ACC112 (cell line): ENCODE data around the gene PET100.

Experiments
- H2AFZ ChIP-seq: fragments of 200-600 bp; sonication (generic); one replicate; pipeline ENCODE4 v1.6.0; 2017; ENCODE audit warnings: antibody characterized with exemption, low read length; ENCODE audit not compliant: unreplicated experiment
- H3K27ac ChIP-seq: fragments of 200-600 bp; sonication (generic); 2 replicates; pipeline ENCODE4 v1.5.1; 2014; ENCODE audit warnings: low read depth, mild to moderate bottlenecking, antibody characterized with exemption, low read length, moderate library complexity
- H3K27me3 ChIP-seq: fragments of 200-600 bp; sonication (generic); 2 replicates; pipeline ENCODE4 v1.6.1; 2014; ENCODE audit warnings: mild to moderate bottlenecking, antibody characterized with exemption, low read length, moderate library complexity, mixed read lengths; ENCODE audit not compliant: insufficient read depth
- H3K36me3 ChIP-seq: fragments of 200-600 bp; sonication (generic); 2 replicates; pipeline ENCODE4 v1.6.1; 2016; ENCODE audit warnings: mild to moderate bottlenecking, antibody characterized with exemption, low read length, moderate library complexity, mixed read lengths; ENCODE audit not compliant: insufficient read depth
- H3K4me1 ChIP-seq: fragments of 200-600 bp; sonication (generic); one replicate; pipeline ENCODE4 v1.6.1; 2016; ENCODE audit warnings: low read length, mixed read lengths; ENCODE audit not compliant: insufficient read depth, unreplicated experiment, control insufficient read depth
- H3K4me3 ChIP-seq: fragments of 200-600 bp; sonication (generic); 2 replicates; pipeline ENCODE4 v1.5.1; 2014; ENCODE audit warnings: mild to moderate bottlenecking, low read depth, low read length
- H3K79me2 ChIP-seq: fragments of 200-600 bp; sonication (generic); one replicate; pipeline ENCODE4 v1.6.0; 2016; ENCODE audit warnings: low read length; ENCODE audit not compliant: control insufficient read depth, unreplicated experiment, insufficient read depth

Gene PET100

DNA sequence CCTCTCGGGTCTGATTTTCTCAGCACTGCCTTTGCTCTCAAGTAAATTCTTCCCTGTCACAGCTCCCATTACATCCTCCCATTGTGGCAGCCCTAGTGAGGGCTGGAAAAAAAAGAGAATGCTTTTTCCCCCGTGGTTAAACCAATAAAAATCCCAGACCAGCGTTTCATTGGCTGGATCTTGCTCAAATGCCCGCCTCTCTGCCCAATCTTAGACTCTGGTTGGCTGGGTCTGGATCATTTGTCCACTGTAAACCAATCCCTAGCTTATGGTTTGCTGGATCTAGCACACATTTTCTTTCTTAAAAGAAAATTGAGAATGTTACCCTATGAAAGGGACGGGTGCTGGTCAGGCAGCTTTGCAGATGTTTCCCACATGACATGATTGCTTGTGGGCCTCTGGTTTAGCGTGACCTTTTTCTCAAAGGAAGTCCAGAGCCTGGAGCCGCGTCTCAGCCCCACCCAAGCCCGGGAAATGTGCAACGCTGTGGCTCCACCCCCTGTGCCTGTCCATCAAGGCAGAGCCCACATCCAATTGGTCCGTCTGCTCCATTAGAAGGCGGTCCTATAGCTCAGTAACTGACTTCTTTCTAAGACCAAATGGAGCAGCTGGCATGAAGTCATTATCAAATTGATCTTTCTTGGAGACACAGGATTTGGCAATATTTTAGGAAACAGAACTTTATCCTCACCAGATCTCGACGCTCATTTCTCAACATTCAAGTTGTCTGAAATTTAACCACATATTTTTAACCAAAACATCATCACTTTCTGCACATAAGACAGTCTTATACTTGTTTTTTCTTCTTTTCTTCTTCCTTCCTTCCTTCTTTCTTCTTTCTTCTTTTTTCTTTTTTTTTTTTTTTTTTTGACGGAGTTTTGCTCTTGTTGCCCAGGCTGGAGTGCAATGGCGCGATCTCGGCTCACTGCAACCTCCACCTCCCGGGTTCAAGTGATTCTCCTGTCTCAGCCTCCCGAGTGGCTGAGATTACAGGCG lies 44.7 kb downstream of the PET100 start:
- Histone ChIP-seq H3K79me2 (no peaks in the 10 kb centered on the region), H3K4me3 (no peak overlapping the region), H3K36me3 (no peaks in the 10 kb centered on the region), H3K27ac (no peak overlapping the region), H2AFZ (no peak overlapping the region), H3K27me3 (peaks cover 26% of the 10 kb centered on the region), H3K4me1 (no peaks in the 10 kb centered on the region)

DNA sequence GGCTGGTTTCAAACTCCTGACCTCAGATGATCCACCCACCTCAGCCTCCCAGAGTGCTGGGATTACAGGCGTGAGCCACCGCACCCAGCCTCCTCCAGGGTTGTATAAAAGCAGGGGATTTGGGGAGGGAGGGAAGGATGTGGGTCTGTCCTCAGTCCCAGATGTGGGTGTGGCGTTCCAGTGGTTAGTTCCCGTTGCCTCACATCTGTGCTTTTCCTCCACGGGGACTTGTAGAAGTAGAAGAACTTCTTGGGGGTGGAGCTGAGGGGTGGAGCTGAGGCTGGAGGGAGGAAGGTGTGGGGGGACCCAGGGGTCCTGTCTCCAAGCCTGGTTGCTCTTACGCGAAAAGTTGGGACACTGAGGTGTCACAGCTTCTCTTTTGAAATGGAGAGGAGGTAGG lies 46.8 kb downstream of the PET100 start:
- Histone ChIP-seq H2AFZ (no peak overlapping the region), H3K4me3 (no peak overlapping the region), H3K27ac (no peak overlapping the region), H3K79me2 (peaks cover 5% of the 10 kb centered on the region), H3K27me3 (peaks cover 13% of the 10 kb centered on the region; the same call in 1 of the 2 replicates), H3K4me1 (no peaks in the 10 kb centered on the region), H3K36me3 (no peaks in the 10 kb centered on the region)

DNA sequence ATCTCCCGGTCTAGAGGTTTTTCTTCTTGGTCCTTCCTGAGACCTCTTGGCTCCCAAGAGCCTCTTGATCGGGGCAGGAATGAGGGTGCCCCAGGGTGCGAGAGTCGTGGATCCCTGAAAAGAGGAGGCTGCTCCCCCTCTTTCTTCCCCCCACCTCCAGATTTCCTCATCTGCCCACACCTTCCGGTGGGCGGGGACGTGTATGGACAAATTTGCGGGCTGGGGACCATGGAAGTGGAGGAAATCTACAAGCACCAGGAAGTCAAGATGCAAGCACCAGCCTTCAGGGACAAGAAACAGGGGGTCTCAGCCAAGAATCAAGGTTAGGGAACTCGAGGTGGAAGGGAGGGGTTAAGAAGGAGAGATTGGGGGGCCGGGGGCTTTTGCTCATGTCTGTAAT lies 47.3 kb downstream of the PET100 start, which contains the start of gene MCEMP1:
TSS of gene MCEMP1 (plus strand) at position 237 of the 400 bp plus-strand sequence. CDS start at position 268, 31 bp downstream.
- Histone ChIP-seq H3K79me2 (peaks cover 5% of the 10 kb centered on the region), H3K27ac (no peak within 1 kb of the TSS), H3K36me3 (no peaks in the 10 kb centered on the region), H3K4me1 (no peaks in the 10 kb centered on the region), H3K4me3 (no peak within 1 kb of the TSS), H2AFZ (no peak within 1 kb of the TSS), H3K27me3 (peaks cover 11% of the 10 kb centered on the region; the same call in 1 of the 2 replicates)

DNA sequence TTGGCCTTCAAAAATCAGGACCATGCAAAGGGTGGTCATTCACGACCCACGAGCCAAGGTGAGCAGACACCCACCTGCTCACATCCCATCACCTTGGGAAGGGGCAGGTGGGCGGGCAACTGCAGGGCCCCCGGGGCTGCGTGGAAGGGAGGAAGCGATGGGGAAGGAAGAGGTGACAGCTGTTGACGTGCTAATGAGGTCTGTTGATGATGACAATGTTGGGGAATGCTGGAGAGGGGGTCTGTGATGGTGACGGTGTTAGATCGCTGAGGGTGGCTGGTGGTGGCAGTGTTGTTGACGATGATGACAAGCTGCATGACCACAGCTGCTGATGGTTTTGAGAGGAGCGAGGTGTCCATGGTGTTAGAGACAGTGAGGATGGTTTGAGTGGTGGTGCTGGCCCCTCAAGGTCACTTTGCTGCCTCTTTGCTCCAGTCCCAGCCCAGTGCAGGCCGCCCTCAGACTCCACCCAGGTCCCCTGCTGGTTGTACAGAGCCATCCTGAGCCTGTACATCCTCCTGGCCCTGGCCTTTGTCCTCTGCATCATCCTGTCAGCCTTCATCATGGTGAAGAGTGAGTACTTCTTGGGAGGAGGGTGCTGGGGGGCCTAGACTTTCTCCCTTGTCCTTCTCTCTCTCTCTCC lies 48.2 kb downstream of the PET100 start:
- no peak overlapping the region for H3K4me3 ChIP-seq
- no peak overlapping the region for H3K27ac ChIP-seq
- H3K79me2 ChIP-seq = peaks cover 10% of the 10 kb centered on the region
- no peaks in the 10 kb centered on the region for H3K36me3 ChIP-seq
- H2AFZ ChIP-seq = no peak overlapping the region
- 0 out of 2 replicates have a peak, but pooled peaks cover 8% of the 10 kb centered on the region for H3K27me3 ChIP-seq
- no peaks in the 10 kb centered on the region for H3K4me1 ChIP-seq

DNA sequence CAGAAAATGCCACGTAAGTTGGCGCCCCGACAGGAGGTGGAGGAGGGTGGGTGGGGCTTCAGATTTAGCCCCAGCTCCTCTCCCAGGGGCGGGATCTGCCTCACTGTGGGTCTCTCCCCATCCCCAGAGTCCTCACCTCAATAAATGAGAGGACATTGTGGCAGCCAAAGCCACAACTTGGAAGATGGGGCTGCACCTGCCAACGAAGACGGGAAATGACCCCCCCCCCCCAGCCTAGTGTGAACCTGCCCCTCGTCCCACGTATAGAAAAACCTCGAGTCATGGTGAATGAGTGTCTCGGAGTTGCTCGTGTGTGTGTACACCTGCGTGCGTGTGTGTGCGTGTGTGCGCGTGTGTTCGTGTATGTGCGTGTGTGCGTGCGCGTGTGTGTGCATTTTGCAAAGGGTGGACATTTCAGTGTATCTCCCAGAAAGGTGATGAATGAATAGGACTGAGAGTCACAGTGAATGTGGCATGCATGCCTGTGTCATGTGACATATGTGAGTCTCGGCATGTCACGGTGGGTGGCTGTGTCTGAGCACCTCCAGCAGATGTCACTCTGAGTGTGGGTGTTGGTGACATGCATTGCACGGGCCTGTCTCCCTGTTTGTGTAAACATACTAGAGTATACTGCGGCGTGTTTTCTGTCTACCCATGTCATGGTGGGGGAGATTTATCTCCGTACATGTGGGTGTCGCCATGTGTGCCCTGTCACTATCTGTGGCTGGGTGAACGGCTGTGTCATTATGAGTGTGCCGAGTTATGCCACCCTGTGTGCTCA lies 49.6 kb downstream of the PET100 start:
- H3K27ac ChIP-seq = no peak overlapping the region
- H3K79me2 ChIP-seq = peaks cover 10% of the 10 kb centered on the region
- H3K36me3 ChIP-seq = no peaks in the 10 kb centered on the region
- no peaks in the 10 kb centered on the region for H3K4me1 ChIP-seq
- no peak overlapping the region for H2AFZ ChIP-seq
- H3K27me3 ChIP-seq = 0 out of 2 replicates have a peak, but pooled peaks cover 8% of the 10 kb centered on the region
- H3K4me3 ChIP-seq = no peak overlapping the region

DNA sequence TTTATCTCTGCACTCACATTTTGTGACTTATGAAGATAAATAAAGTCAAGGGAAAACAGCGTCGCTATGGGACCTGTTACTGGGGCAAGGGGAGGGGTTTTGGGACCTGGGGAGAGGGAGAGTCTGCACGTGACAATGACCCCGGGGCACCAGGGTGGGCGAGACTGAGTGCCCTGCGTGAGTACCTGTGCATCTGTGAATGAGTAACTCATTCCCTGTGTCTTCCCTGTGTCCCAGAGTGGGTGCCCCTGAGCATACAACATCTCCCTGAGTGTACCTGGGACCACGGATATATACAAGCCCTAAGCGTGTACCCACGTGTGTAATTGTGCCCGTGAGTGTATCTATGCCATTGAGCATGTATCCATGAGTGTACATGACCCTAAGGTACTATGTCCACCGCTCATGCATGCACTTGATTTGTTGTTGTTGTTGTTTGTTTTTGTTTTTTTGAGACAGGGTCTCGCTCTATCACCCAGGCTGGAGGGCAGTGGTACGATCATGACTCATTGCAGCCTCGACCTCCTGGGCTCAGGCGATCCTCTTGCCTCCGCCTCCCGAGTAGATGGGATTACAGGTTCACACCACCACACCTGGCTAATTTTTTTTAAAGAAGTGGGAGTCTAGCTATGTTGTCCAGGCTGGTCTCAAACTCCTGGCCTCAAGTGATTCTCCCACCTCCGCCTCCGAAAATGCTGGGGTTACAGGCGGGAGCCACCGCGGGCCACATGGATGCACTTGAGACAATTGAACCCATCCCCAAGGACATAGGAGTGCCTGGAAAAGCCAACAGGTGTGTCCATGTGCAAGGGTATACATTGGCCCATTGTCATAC lies 50.4 kb downstream of the PET100 start:
- 0 out of 2 replicates have a peak, but pooled peaks cover 8% of the 10 kb centered on the region for H3K27me3 ChIP-seq
- no peaks in the 10 kb centered on the region for H3K36me3 ChIP-seq
- peak overlapping the region; percentile 73 for H2AFZ ChIP-seq
- H3K4me1 ChIP-seq = no peaks in the 10 kb centered on the region
- H3K79me2 ChIP-seq = peaks cover 10% of the 10 kb centered on the region
- no peak overlapping the region for H3K27ac ChIP-seq
- peak overlapping the region; percentile 96 for H3K4me3 ChIP-seq

DNA sequence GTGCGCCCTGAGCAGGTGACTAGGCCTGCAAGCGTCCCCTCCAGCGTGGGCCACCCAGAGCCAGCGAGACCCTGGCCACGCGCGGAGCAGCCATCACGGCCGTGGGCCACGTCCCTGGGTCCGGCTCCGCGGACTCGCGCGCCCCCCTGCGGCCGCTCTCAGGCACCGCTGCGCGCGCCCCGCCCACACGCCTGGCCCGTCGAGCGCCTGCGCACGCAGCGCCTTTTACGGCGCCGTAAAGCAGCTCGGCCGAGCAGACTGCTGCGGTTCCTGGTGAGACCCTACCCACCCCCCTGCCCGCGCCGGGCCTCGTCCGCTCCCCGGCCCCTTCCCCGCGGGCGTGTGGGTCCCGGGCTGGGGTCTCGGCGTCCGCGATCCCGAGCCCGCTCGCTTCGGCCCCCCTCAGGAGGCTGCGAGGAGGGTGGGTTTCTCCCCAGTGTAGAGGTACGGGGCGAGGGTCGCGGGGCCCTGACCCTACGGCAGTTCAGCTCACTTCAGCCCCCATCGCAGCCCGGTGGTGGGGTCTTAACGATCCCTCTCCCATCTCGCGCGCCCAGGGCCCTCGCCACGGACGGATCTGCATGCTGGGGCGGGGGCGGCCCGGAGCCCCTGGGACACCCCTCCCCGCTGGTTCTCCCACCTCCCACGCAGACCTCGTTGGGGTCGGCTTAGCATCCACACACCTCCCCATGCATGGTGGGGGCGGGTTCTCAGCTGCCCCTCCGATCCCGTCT lies 51.2 kb downstream of the PET100 start, which contains the start of gene TRAPPC5:
TSS of gene TRAPPC5 (plus strand) at position 228 of the 734 bp plus-strand sequence. CDS start 1,421 bp downstream, outside the sequence.
- H3K36me3 ChIP-seq = no peaks in the 10 kb centered on the region
- H3K27ac ChIP-seq = no peak within 1 kb of the TSS
- peak within 1 kb of the TSS; percentile 73 for H2AFZ ChIP-seq
- H3K27me3 ChIP-seq = 0 out of 2 replicates have a peak, but pooled peaks cover 8% of the 10 kb centered on the region
- peak within 1 kb of the TSS; percentile 96 for H3K4me3 ChIP-seq
- peaks cover 10% of the 10 kb centered on the region for H3K79me2 ChIP-seq
- H3K4me1 ChIP-seq = no peaks in the 10 kb centered on the region
